ENCODE results near the gene ZNF417.

GRCh38 chr19:57949296-57949695 is 32.9 kb upstream of the ZNF417 start:
- TF ChIP-seq CTCF (IDR thresholded peaks at IDR 0.05) (no peak), POLR2A (IDR thresholded peaks at IDR 0.05; ENCODE audit: low read depth) (no peak), POLR2AphosphoS5 (IDR thresholded peaks at IDR 0.05) (no peak), EP300 (IDR thresholded peaks at IDR 0.05) (no peak)
